GM12864 (cell line): ENCODE measurements around the gene SEL1L.
"Not testable (repeated sequence)": the region's sequence is repeated elsewhere in the genome, so short reads cannot be mapped to it uniquely, and the experiment has no call there.

Experiments
- DNase-seq: peaks from one replicate; pipeline ENCODE4 v3.0.0-alpha.2; 2011; ENCODE audit warnings: low read depth
- H3K4me3 ChIP-seq: 2 replicates; pipeline ENCODE4 v1.5.1; 2011; ENCODE audit warnings: mild to moderate bottlenecking, low read depth, low read length, control low read depth
- TF ChIP-seq, protein P1 (sequence below): IDR thresholded peaks from 2 replicates; pipeline ENCODE4 v1.5.1; 2011; ENCODE audit warnings: low read depth, mild to moderate bottlenecking, moderate library complexity, low read length, control low read depth, inconsistent platforms; ENCODE audit errors: missing control alignments

Gene SEL1L

DNA sequence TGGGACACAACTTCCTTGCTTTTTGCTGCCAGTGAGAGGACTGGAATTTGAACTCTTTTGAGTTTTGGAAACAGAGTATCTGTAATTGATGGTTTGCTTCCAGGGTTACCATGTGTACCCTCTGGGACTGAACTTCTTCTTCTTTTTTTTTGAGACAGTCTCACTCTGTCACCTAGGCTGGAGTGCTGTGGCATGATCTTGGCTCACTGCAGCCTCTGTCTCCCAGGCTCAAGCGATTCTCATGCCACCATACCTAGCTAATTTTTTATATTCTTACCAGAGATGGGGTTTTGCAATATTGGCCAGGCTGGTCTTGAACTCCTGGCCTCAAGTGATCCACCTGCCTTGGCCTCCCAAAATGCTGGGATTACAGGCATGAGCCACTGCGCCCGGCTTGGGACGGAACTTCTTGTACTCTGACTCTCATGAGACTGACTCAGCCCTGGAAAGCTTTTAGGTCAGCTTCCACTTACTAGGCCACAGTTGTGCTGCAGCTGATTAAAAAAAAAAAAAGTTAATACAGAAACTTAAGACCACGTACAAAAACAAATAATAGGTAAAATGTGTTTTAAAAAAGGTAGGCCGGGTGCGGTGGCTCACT lies 15.8 kb downstream of the SEL1L start:
- TF ChIP-seq, protein P1, sequence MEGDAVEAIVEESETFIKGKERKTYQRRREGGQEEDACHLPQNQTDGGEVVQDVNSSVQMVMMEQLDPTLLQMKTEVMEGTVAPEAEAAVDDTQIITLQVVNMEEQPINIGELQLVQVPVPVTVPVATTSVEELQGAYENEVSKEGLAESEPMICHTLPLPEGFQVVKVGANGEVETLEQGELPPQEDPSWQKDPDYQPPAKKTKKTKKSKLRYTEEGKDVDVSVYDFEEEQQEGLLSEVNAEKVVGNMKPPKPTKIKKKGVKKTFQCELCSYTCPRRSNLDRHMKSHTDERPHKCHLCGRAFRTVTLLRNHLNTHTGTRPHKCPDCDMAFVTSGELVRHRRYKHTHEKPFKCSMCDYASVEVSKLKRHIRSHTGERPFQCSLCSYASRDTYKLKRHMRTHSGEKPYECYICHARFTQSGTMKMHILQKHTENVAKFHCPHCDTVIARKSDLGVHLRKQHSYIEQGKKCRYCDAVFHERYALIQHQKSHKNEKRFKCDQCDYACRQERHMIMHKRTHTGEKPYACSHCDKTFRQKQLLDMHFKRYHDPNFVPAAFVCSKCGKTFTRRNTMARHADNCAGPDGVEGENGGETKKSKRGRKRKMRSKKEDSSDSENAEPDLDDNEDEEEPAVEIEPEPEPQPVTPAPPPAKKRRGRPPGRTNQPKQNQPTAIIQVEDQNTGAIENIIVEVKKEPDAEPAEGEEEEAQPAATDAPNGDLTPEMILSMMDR: no peak
- DNase-seq: no peak
- no peak overlapping the region for H3K4me3 ChIP-seq

DNA sequence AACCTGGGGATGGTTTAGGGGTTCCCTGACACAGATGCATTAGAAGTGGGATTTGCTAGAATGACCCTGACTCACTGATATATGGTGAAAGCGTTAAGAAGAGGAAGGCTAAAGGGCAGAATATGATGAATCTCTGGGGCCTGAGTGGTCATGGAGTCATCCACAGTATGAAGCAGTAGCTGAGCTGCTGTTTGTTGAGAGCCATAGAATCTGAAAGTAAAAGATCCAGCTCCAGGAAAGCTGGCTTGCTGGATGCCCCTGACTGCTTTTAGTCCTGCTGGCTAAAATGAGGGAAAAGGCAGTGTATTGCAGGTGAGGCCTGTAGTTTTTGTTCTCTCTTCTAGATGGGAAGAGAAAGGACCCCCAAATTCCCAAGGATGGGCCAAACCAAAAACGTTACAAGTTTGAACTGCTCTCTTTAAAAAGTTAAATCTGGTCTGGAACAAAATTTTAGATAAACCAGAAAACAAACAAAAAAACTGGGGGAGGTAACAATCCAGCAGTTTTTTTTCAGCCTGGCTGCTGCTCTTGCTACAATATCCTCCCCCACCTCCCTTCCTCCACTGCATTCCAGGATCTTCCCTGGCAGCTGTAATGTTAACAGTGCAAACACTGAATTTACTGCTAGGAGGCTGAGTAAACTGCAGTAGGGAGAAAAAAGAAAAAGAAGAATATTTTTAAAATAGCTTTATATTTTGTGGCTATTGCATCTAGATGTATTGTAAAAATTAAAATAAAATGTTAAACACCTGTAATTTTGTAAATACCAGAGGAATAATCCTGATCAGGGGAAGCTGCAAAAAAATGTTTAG lies 16.5 kb downstream of the SEL1L start:
- no peak overlapping the region for H3K4me3 ChIP-seq
- DNase-seq: no peak
- TF ChIP-seq, protein P1: no peak

DNA sequence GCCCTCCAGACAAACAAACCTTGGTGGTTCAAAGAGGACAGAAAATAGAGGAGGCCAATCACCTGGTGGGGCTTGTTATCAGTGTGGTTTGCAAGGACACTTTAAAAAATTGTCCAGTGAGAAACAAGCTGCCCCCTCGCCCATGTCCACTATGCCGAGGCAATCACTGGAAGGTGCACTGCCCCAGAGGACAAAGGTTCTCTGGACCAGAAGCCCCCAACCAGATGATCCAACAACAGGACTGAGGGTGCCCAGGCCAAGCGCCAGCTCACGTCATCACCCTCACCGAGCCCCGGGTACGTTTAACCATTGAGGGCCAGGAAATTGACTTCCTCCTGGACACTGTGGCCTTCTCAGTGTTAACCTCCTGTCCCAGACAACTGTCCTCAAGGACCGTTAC lies 17.7 kb downstream of the SEL1L start:
- not testable (repeated sequence) for H3K4me3 ChIP-seq, DNase-seq

DNA sequence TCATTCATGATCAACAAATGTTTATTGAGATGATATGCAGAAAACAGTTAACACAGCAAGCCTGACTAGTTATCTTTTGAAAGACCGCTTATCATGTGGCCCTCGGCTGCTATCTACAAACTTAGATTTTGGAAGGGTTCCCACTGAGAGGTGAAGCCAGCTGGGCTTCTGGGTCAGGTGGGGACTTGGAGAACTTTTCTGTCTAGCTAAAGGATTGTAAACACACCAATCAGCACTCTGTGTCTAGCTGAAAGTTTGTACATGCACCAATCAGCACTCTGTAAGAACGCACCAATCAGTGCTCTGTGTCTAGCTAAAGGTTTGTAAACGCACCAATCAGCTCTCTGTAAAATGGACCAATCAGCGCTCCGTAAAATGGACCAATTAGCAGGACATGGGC lies 20.8 kb downstream of the SEL1L start:
- H3K4me3 ChIP-seq, DNase-seq: not testable (repeated sequence)

DNA sequence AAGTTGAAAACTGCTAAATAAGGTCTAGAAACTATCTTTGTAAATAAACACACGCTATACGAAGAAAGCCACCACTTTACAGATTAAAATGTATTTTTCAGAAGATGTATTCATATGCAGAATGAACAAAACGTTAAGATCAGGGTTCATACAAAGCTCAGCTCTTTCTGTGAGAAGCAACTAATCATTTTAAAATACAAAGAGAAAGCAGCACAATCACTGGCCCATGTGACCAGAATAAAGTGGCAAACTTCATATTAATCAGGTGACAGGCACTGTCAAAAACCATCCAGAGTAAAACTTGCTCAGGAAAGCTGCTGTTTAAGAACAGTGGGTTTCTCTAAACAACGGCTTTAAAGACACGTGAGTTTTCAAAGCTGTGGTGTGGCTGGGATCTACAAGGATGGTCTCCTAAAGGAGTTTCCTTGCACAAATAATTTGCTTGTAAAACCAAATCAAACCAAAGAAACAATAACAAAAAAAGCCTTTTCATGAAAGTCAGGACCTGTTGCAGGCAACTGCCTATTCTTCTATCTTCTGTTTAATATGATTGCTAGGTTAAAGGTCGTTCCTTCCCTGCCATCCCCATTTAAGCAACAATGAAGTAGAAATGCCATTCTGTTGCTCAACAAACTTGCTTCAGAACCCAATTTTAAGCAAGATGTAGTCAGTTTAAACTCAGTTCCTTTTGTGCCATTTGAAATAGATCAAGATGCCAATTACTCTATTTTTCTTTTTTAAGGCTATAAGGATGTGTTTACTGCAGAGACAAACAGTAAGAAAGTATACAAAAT lies 22.3 kb downstream of the SEL1L start:
- TF ChIP-seq, protein P1: no peak
- DNase-seq: no peak
- H3K4me3 ChIP-seq: no peak overlapping the region

DNA sequence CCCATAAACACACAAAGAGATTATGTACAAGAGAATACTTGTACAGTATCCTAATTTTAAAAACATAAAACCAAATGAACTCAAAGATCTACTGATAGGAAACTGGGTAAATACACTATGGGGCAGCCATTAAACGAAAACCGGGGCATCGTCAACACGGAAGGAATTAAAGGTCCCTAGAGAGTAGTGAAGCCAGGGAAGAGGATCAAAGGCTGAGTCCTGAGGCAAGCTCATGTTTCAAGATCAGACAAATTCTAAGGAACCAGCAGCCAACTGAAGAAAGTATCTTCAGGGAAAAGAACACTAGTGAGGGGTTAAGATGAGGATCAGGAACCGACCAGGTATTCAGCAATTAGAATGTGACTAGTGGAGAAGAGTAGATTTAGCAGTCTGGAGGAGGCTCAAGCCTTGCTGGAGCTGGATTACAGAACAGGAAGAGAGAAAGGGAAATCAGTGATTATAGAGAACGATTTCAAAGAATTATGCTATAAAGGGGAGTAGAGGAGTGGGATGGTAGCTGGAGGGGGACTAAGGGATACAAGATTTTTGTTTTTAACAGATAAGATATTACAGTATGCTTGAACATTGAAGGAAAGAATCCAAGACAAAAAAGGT lies 23.7 kb downstream of the SEL1L start:
- TF ChIP-seq, protein P1: no peak
- no peak overlapping the region for H3K4me3 ChIP-seq
- no peak for DNase-seq

DNA sequence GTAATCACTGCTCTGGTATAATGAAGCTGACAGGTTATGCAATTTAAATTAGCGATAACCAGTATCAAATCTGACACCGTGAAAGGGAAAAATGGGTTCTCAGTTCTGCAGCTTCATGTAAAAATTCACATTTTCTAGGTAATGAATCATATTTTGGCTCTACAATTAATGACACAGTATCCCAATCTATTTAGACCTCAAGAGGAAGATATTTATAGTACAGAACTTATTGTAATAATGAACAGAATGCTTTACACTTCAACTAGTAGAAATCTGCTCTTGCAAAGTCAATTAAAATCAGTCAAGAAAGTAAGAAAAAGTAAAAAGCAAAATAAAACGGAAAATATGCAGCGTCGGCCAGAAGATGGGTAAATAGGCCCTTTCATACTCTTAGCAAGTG lies 24.3 kb downstream of the SEL1L start:
- TF ChIP-seq, protein P1: no peak
- no peak overlapping the region for H3K4me3 ChIP-seq
- no peak for DNase-seq
